Measurements from ENCODE around the gene SHLD2.
"Not testable (repeated sequence)": the region's sequence is repeated elsewhere in the genome, so short reads cannot be mapped to it uniquely, and the experiment has no call there.

GRCh38 chr10:87081574-87081973 lies 13.4 kb upstream of the SHLD2 start:
- not testable (repeated sequence) for TF ChIP-seq PPARA (CRISPR knock-in tag; IDR thresholded peaks at IDR 0.05; ENCODE audit: borderline replicate concordance); ZNF8 (CRISPR knock-in tag; IDR thresholded peaks at IDR 0.05)

All from SK-N-SH treated with all-trans-retinoic acid at 6 μM for 48 hours (cell line).